ENCODE results near the gene SENP6. TPM values are rescaled to one million over a fixed set of nuclear protein-coding genes. Genes with fewer than 3 reads are reported as not detected.
A peak's percentile ranks its signal among the peaks of the same experiment; 100 is the strongest.

Gene SENP6
- total and polyA plus RNA-seq, 9 of the 15 experiments (the other 6 are each of a cell fraction or from before 2014, with no cell fraction given), result 11.1 to 79.4 (median 46.8) TPM

GRCh38 chr6:75608304-75608703 lies 6.6 kb downstream of the SENP6 start (continued):
- TF ChIP-seq CREB5 (CRISPR knock-in tag; IDR thresholded peaks at IDR 0.05) (no peak), CBX3 (IDR thresholded peaks at IDR 0.05; ENCODE audit: borderline replicate concordance in 1 of 2, low read length in 2 of 2) (no peak), CBX5 (IDR thresholded peaks at IDR 0.05; ENCODE audit: borderline replicate concordance, low read depth) (no peak), SMARCA5 (IDR thresholded peaks at IDR 0.05) (peak; percentile 60; the same call in 1 of the 2 replicates), CC2D1A (IDR thresholded peaks at IDR 0.05) (no peak), ZBTB8A (IDR thresholded peaks at IDR 0.05; ENCODE audit: partially characterized antibody) (no peak), HDAC1 (IDR thresholded peaks at IDR 0.05) (0 out of 4 replicates have a peak, but pooled peaks of 1 of the 2 experiments have one; percentile 23), TSC22D4 (tag; IDR thresholded peaks at IDR 0.05) (no peak), ZFPM2 (CRISPR knock-in tag; IDR thresholded peaks at IDR 0.05) (no peak), ZFP30 (CRISPR knock-in tag; IDR thresholded peaks at IDR 0.05; ENCODE audit: borderline replicate concordance) (no peak), GABPB2 (CRISPR knock-in tag; conservative IDR thresholded peaks at IDR 0.05) (no peak), ZNF668 (CRISPR knock-in tag; IDR thresholded peaks at IDR 0.05) (no peak), C11orf30 (IDR thresholded peaks at IDR 0.05; ENCODE audit: low read depth) (peak; percentile 36; the same call in 1 of the 2 replicates), CBFA2T2 (conservative IDR thresholded peaks at IDR 0.05) (no peak), NFE2 (IDR thresholded peaks at IDR 0.05; ENCODE audit: low read depth) (0 out of 2 replicates have a peak, but pooled peaks have one; percentile 3), NUFIP1 (IDR thresholded peaks at IDR 0.05; ENCODE audit: partially characterized antibody) (no peak), ZNF436 (CRISPR knock-in tag; IDR thresholded peaks at IDR 0.05) (no peak), MCM3 (IDR thresholded peaks at IDR 0.05) (no peak), SOX6 (IDR thresholded peaks at IDR 0.05) (no peak), ZNF512 (tag; IDR thresholded peaks at IDR 0.05) (peak; percentile 79), U2AF2 (optimal IDR thresholded peaks at IDR 0.05; ENCODE audit: low read depth, low read length) (no peak), KDM5B (IDR thresholded peaks at IDR 0.05; ENCODE audit: insufficient replicate concordance, low read depth, low read length) (no peak), FOXJ3 (CRISPR knock-in tag; IDR thresholded peaks at IDR 0.05) (no peak), MTA2 (IDR thresholded peaks at IDR 0.05; ENCODE audit: low read depth) (0 out of 2 replicates have a peak, but pooled peaks have one; percentile 30), GABPB1 (CRISPR knock-in tag; IDR thresholded peaks at IDR 0.05) (no peak), ZNF224 (CRISPR knock-in tag; IDR thresholded peaks at IDR 0.05) (no peak), MAZ (CRISPR knock-in tag; conservative IDR thresholded peaks at IDR 0.05 in 1 of 2, IDR thresholded peaks at IDR 0.05 in 1 of 2) (no peak), TAF7 (tag; IDR thresholded peaks at IDR 0.05) (no peak), ZBTB43 (CRISPR knock-in tag; IDR thresholded peaks at IDR 0.05) (no peak)

Measured in K562 (cell line).